HUES64 (cell line): ENCODE data around the gene C16orf78.

Experiments used
- H3K27ac ChIP-seq: 2 replicates; pipeline ENCODE4 v1.7.0; 2013; ENCODE audit warnings: low read depth, low read length, inconsistent platforms
- H3K27me3 ChIP-seq: 2 replicates; pipeline ENCODE4 v1.6.1; 2013; ENCODE audit warnings: mild to moderate bottlenecking, low read length; ENCODE audit not compliant: insufficient read depth
- H3K36me3 ChIP-seq: 2 replicates; pipeline ENCODE4 v1.6.1; 2013; ENCODE audit warnings: mild to moderate bottlenecking, low read length; ENCODE audit not compliant: insufficient read depth
- H3K4me1 ChIP-seq: 2 replicates; pipeline ENCODE4 v1.6.1; 2013; ENCODE audit warnings: mild to moderate bottlenecking, low read length, moderate library complexity; ENCODE audit not compliant: insufficient read depth
- H3K4me3 ChIP-seq: 2 replicates; pipeline ENCODE4 v1.5.1; 2013; ENCODE audit warnings: mild to moderate bottlenecking, low read length, moderate library complexity
- H3K9ac ChIP-seq: 2 replicates; pipeline ENCODE4 v1.6.1; 2013; ENCODE audit warnings: mild to moderate bottlenecking, low read depth, low read length
- H3K9me3 ChIP-seq: 2 replicates; pipeline ENCODE4 v1.6.1; 2013; ENCODE audit warnings: low read depth, low read length; ENCODE audit not compliant: insufficient read depth
- WGBS: fragments of 150-250, 120-280 bp; methylation state at CpG from one replicate; pipeline ENCODE4 v1.1.7; 2013; ENCODE audit warnings: missing lambda C conversion rate; 5-methylcytosine and 5-hydroxymethylcytosine counted together

Gene C16orf78

GRCh38 chr16:49365711-49366509, 7.7 kb upstream of the C16orf78 start:
- H3K27ac ChIP-seq: no peak overlapping the region; the same call in 1 of the 2 replicates
- WGBS: 96% methylated on average over 3 of the region's 4 CpGs
- no peaks in the 10 kb centered on the region for H3K9me3 ChIP-seq
- no peak overlapping the region for H3K9ac ChIP-seq
- no peaks in the 10 kb centered on the region for H3K27me3 ChIP-seq
- H3K4me3 ChIP-seq: no peak overlapping the region
- H3K4me1 ChIP-seq: peaks cover 43% of the 10 kb centered on the region
- H3K36me3 ChIP-seq: no peaks in the 10 kb centered on the region

GRCh38 chr16:49366669-49367068, 6.9 kb upstream of the C16orf78 start:
- peak overlapping the region; percentile 98; the same call in 1 of the 2 replicates for H3K27ac ChIP-seq
- no peak overlapping the region for H3K4me3 ChIP-seq
- WGBS: 94% methylated on average over 3 of the region's 3 CpGs
- H3K9me3 ChIP-seq: no peaks in the 10 kb centered on the region
- no peak overlapping the region for H3K9ac ChIP-seq
- no peaks in the 10 kb centered on the region for H3K27me3 ChIP-seq
- peaks cover 43% of the 10 kb centered on the region for H3K4me1 ChIP-seq
- H3K36me3 ChIP-seq: no peaks in the 10 kb centered on the region

- Histone ChIP-seq H3K27ac (peak overlapping the region; percentile 67; the same call in 1 of the 2 replicates), H3K36me3 (no peaks in the 10 kb centered on the region), H3K27me3 (no peaks in the 10 kb centered on the region; the same call in 1 of the 2 replicates), H3K4me1 (peaks cover 52% of the 10 kb centered on the region), H3K9ac (no peak overlapping the region), H3K9me3 (no peaks in the 10 kb centered on the region), H3K4me3 (no peak overlapping the region)
- WGBS: 66% methylated on average over 3 of the region's 3 CpGs
These were observed 3.7 kb upstream of the C16orf78 start for GRCh38 chr16:49369651-49370611.

GRCh38 chr16:49376206-49376605, 2.6 kb downstream of the C16orf78 start:
- 96% methylated on average over 4 of the region's 4 CpGs for WGBS
- H3K27me3 ChIP-seq: no peaks in the 10 kb centered on the region; the same call in 1 of the 2 replicates
- H3K36me3 ChIP-seq: no peaks in the 10 kb centered on the region
- H3K9ac ChIP-seq: no peak overlapping the region
- H3K4me3 ChIP-seq: no peak overlapping the region
- H3K9me3 ChIP-seq: no peaks in the 10 kb centered on the region
- peaks cover 13% of the 10 kb centered on the region for H3K4me1 ChIP-seq
- H3K27ac ChIP-seq: no peak overlapping the region

GRCh38 chr16:49377196-49377755, 3.7 kb downstream of the C16orf78 start:
- H3K4me3 ChIP-seq: no peak overlapping the region
- H3K9ac ChIP-seq: no peak overlapping the region
- no peak overlapping the region for H3K27ac ChIP-seq
- no peaks in the 10 kb centered on the region for H3K9me3 ChIP-seq
- H3K27me3 ChIP-seq: no peaks in the 10 kb centered on the region; the same call in 1 of the 2 replicates
- WGBS: 93% methylated on average over 7 of the region's 7 CpGs
- peaks cover 13% of the 10 kb centered on the region for H3K4me1 ChIP-seq
- no peaks in the 10 kb centered on the region for H3K36me3 ChIP-seq

- Histone ChIP-seq H3K27me3 (no peaks in the 10 kb centered on the region), H3K4me3 (no peak overlapping the region), H3K9ac (no peak overlapping the region), H3K9me3 (no peaks in the 10 kb centered on the region), H3K36me3 (no peaks in the 10 kb centered on the region), H3K27ac (no peak overlapping the region), H3K4me1 (peaks cover 13% of the 10 kb centered on the region)
- 94% methylated on average over 11 of the region's 11 CpGs for WGBS
These were observed 4.6 kb downstream of the C16orf78 start for GRCh38 chr16:49378238-49378637.

GRCh38 chr16:49378816-49379215, 5.2 kb downstream of the C16orf78 start:
- Histone ChIP-seq H3K4me3 (no peak overlapping the region), H3K9me3 (no peaks in the 10 kb centered on the region), H3K36me3 (no peaks in the 10 kb centered on the region), H3K27ac (no peak overlapping the region), H3K27me3 (no peaks in the 10 kb centered on the region), H3K4me1 (peaks cover 11% of the 10 kb centered on the region), H3K9ac (no peak overlapping the region)
- WGBS: 87% methylated on average over 1 of the region's 1 CpG

- no peaks in the 10 kb centered on the region for H3K36me3 ChIP-seq
- no peak overlapping the region for H3K9ac ChIP-seq
- H3K4me1 ChIP-seq: no peaks in the 10 kb centered on the region
- H3K4me3 ChIP-seq: no peak overlapping the region
- H3K27ac ChIP-seq: no peak overlapping the region
- H3K9me3 ChIP-seq: no peaks in the 10 kb centered on the region
- no peaks in the 10 kb centered on the region for H3K27me3 ChIP-seq
- 64% methylated on average over 1 of the region's 1 CpG for WGBS
These were observed 9.3 kb downstream of the C16orf78 start for GRCh38 chr16:49382916-49383315.

GRCh38 chr16:49395021-49395420, 21.4 kb downstream of the C16orf78 start:
- WGBS: 95% methylated on average over 1 of the region's 1 CpG
- no peaks in the 10 kb centered on the region for H3K27me3 ChIP-seq
- H3K4me3 ChIP-seq: no peak overlapping the region
- H3K9ac ChIP-seq: no peak overlapping the region
- H3K36me3 ChIP-seq: no peaks in the 10 kb centered on the region
- H3K9me3 ChIP-seq: no peaks in the 10 kb centered on the region
- H3K27ac ChIP-seq: no peak overlapping the region
- no peaks in the 10 kb centered on the region for H3K4me1 ChIP-seq

- Histone ChIP-seq H3K4me3 (no peak overlapping the region), H3K9me3 (no peaks in the 10 kb centered on the region), H3K36me3 (no peaks in the 10 kb centered on the region), H3K27ac (no peak overlapping the region), H3K9ac (no peak overlapping the region), H3K4me1 (no peaks in the 10 kb centered on the region), H3K27me3 (no peaks in the 10 kb centered on the region)
- WGBS: 87% methylated on average over 12 of the region's 12 CpGs
These were observed 22.7 kb downstream of the C16orf78 start for GRCh38 chr16:49396206-49396720.
